Cardiac muscle cell (in vitro differentiated cells and primary cell): Measurements from ENCODE around the gene MARK2. TPM values are rescaled to one million over a fixed set of nuclear protein-coding genes. Genes with fewer than 3 reads are reported as not detected.

Source experiments
- DNase-seq, 2 donors: peaks; one replicate each; pipeline versions ENCODE4 v3.0.0 to v3.0.0-alpha.2; 2010 to 2017; ENCODE audit warnings: low read depth in 1 of 2, low spot score in 1 of 2
- H3K27ac ChIP-seq: fragments of 200-600 bp; sonication (generic); 2 replicates; pipeline ENCODE4 v1.5.1; 2016
- H3K27me3 ChIP-seq: fragments of 200-600 bp; sonication (generic); 2 replicates; pipeline ENCODE4 v1.6.0; 2016; ENCODE audit warnings: control low read depth
- H3K36me3 ChIP-seq: fragments of 200-600 bp; sonication (generic); 2 replicates; pipeline ENCODE4 v1.5.1; 2016; ENCODE audit warnings: control low read depth
- H3K4me1 ChIP-seq: fragments of 200-600 bp; sonication (generic); 2 replicates; pipeline ENCODE4 v1.8.1; 2017; ENCODE audit warnings: low read depth, mild to moderate bottlenecking, mixed run types
- H3K4me3 ChIP-seq: fragments of 200-600 bp; sonication (generic); 2 replicates; pipeline ENCODE4 v1.5.1; 2016; ENCODE audit warnings: mild to moderate bottlenecking
- H3K9me3 ChIP-seq: fragments of 200-600 bp; sonication (generic); 2 replicates; pipeline ENCODE4 v1.5.1; 2017; ENCODE audit warnings: low read depth, mild to moderate bottlenecking, control low read depth
- CTCF ChIP-seq: IDR thresholded peaks from 2 replicates; pipeline ENCODE4 v1.5.1; 2012; ENCODE audit warnings: low read depth, mild to moderate bottlenecking, low read length
- polyA plus RNA-seq: library from polyadenylated mRNA; unstranded; fragments of >200 nt; fragmentation: Nextera tagmentation; extraction: Ambion mirVana; gene quantifications from 2 replicates; pipeline ENCODE4 v1.2.1, GENCODE V29; 2016
- total RNA-seq: library from RNA; depleted of rRNA; stranded (reverse); fragments of >200 nt; gene quantifications from 2 replicates; pipeline ENCODE4 v1.2.3, GENCODE V29; 2016

The MARK2 gene
- total and polyA plus RNA-seq, 2 experiments from 2014 or later = 31.0 to 37.2 TPM

DNA sequence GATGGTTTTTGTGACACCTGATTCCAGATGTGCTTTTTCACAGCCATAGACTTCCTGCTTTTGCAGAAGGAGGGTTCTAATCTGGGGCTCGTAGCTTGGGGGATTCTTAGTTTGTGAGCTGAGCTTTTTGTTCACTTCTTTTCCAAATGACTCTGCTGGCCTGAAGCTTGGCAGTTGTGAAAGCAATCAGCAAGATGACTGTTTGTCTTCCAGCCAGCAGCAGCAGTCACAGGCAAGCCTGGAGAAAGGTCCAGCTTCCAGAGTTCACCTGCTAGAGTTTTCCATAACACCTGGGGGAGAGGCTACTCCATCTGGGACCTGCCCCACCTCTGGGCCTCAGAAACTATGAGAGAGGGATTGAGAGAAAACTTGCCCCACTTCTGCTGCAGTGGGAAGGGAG, 4.1 kb downstream of the MARK2 start:
- H3K27ac ChIP-seq = peak overlapping the region; percentile 77
- no peaks in the 10 kb centered on the region for H3K9me3 ChIP-seq
- H3K36me3 ChIP-seq = no peaks in the 10 kb centered on the region
- no peak overlapping the region for H3K4me3 ChIP-seq
- no peaks in the 10 kb centered on the region for H3K27me3 ChIP-seq
- peaks cover 52% of the 10 kb centered on the region for H3K4me1 ChIP-seq
- no peak for DNase-seq
- TF ChIP-seq CTCF = no peak

GRCh38 chr11:63844836-63845235, 5.9 kb downstream of the MARK2 start:
- no peaks in the 10 kb centered on the region for H3K27me3 ChIP-seq
- H3K27ac ChIP-seq = peak overlapping the region; percentile 50
- H3K9me3 ChIP-seq = no peaks in the 10 kb centered on the region
- no peak for DNase-seq
- no peaks in the 10 kb centered on the region for H3K36me3 ChIP-seq
- H3K4me1 ChIP-seq = peaks cover 48% of the 10 kb centered on the region
- TF ChIP-seq CTCF = no peak
- no peak overlapping the region for H3K4me3 ChIP-seq

GRCh38 chr11:63845303-63845702, 6.4 kb downstream of the MARK2 start:
- H3K4me3 ChIP-seq = no peak overlapping the region
- peaks cover 44% of the 10 kb centered on the region for H3K4me1 ChIP-seq
- H3K9me3 ChIP-seq = no peaks in the 10 kb centered on the region
- no peaks in the 10 kb centered on the region for H3K27me3 ChIP-seq
- peak in 1 of 2 donors; percentile 71 for DNase-seq
- peak overlapping the region; percentile 50 for H3K27ac ChIP-seq
- TF ChIP-seq CTCF = no peak
- no peaks in the 10 kb centered on the region for H3K36me3 ChIP-seq

GRCh38 chr11:63845911-63846310, 7.0 kb downstream of the MARK2 start:
- no peak for DNase-seq
- Histone ChIP-seq H3K27me3 (no peaks in the 10 kb centered on the region), H3K4me1 (peaks cover 38% of the 10 kb centered on the region), H3K4me3 (no peak overlapping the region), H3K36me3 (no peaks in the 10 kb centered on the region), H3K27ac (peak overlapping the region; percentile 50), H3K9me3 (no peaks in the 10 kb centered on the region)
- no peak for TF ChIP-seq CTCF

DNA sequence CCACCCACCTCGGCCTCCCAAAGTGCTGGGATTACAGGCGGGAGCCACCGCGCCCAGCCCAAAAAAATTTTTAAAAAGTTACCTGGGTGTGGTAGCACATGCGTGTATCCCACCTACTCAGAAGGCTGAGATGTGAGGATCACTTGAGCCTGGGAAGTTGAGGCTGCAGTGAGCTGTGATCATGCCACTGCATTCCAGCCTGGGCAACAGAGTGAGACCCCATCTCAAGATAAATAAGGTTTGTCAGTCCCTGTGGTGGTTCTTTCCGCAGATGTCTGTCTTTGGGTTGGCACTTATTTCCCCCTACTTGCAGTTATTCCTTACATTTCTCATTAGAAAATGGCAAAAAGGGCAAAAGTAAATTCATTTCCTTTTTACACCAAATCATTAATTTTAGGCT, 8.0 kb downstream of the MARK2 start:
- H3K9me3 ChIP-seq = no peaks in the 10 kb centered on the region
- no peaks in the 10 kb centered on the region for H3K36me3 ChIP-seq
- no peak for TF ChIP-seq CTCF
- DNase-seq = no peak
- H3K4me3 ChIP-seq = no peak overlapping the region
- H3K4me1 ChIP-seq = peaks cover 28% of the 10 kb centered on the region
- H3K27ac ChIP-seq = no peak overlapping the region
- H3K27me3 ChIP-seq = no peaks in the 10 kb centered on the region

DNA sequence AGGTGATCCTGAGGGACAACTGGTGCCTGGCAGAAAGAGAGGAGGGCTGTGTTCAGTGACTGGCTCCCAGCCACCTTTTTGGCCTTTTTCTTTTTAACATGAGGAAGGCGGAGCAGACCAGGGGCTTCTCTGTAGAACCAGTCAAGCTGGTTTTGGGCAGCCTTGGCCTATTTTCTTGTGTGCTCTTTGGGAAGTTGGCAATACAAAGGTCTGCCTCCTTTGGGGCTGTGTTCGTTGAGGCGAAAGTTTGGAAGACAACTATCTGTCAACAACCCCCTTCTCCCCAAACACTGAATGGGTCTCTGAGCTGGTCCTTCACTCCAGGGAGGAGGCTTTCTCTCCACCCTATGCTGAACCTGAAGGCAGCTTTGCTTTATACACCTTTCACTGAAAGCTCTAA, 8.5 kb downstream of the MARK2 start:
- Histone ChIP-seq H3K4me1 (peaks cover 26% of the 10 kb centered on the region), H3K27me3 (no peaks in the 10 kb centered on the region), H3K36me3 (no peaks in the 10 kb centered on the region), H3K27ac (peak overlapping the region; percentile 23), H3K4me3 (no peak overlapping the region), H3K9me3 (no peaks in the 10 kb centered on the region)
- DNase-seq = no peak
- no peak for TF ChIP-seq CTCF
